CD4-positive, alpha-beta T cell treated with Interleukin-2 at 100 ng/mL for 4 hours (primary cell): Measurements from ENCODE around the gene CCL4L2.
"Not testable (repeated sequence)": the region's sequence is repeated elsewhere in the genome, so short reads cannot be mapped to it uniquely, and the experiment has no call there.

Source experiments
- DNase-seq: peaks from one replicate; pipeline ENCODE4 v3.0.0-alpha.2; 2020; ENCODE audit warnings: low spot score

Gene CCL4L2

DNA sequence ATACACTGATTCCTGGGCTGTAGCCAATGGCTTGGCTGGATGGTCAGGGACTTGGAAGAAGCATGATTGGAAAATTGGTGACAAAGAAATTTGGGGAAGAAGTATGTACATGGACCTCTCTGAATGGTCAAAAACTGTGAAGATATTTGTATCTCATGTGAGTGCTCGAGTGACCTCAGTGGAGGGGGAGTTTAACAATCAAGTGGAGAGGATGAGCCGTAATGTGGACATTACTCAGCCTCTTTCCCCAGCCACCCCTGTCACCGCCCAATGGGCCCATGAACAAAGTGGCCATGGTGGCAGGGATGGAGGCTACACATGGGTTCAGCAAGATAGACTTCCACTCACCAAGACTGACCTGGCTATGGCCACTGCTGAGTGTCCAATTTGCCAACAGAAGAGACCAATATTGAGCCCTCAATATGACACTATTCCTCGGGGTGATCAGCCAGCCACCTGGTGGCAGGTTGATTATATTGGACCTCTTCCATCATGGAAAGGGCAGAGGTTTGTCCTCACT is 10.8 kb downstream of the CCL4L2 start:
- DNase-seq: not testable (repeated sequence)

DNA sequence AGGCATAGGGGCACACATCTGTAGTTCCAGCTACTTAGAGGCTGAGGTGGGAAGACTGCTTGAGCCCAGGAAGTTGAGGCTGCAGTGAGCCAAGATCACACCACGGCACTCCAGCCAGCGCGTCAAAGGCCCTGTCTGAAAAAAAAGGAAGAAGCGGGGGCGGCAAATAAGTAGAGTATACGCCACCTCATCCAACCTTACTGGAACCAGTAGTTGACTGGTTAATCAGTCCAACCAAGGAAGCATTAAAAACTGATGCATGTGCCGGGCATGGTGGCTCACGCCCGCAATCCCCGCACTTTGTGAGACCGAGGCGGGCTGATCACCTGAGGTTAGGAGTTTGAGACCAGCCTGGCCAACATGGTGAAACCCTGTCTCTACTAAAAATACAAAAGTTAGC is 12.1 kb downstream of the CCL4L2 start:
- DNase-seq: not testable (repeated sequence)

- DNase-seq: peak; percentile 24
Observed at GRCh38 chr17:36229644-36230043, 18.8 kb downstream of the CCL4L2 start.

GRCh38 chr17:36242046-36242445 is 31.2 kb downstream of the CCL4L2 start:
- DNase-seq: not testable (repeated sequence)
